H1 (cell line): Measurements from ENCODE around the gene TBL2. TPM values are rescaled to one million over a fixed set of nuclear protein-coding genes. Genes with fewer than 3 reads are reported as not detected.

Experiments used
- BCL11A ChIP-seq, 2 experiments: IDR thresholded peaks; one replicate each; pipeline ENCODE4 v1.6.1; 2011; ENCODE audit warnings: low read depth in 2 of 2, low read length in 2 of 2, mild to moderate bottlenecking in 2 of 2
- CREB1 ChIP-seq: IDR thresholded peaks from 2 replicates; pipeline ENCODE4 v1.6.1; 2012; ENCODE audit warnings: inconsistent platforms
- CTBP2 ChIP-seq: IDR thresholded peaks from 2 replicates; pipeline ENCODE4 v1.7.0; 2011; ENCODE audit warnings: borderline replicate concordance, mild to moderate bottlenecking, moderate library complexity, mixed read lengths, low read length; ENCODE audit not compliant: insufficient read depth, insufficient read length
- CTCF ChIP-seq, 3 experiments: IDR thresholded peaks; 1 replicate in 2 of 3; 2 replicates in 1 of 3; pipeline versions ENCODE4 v1.5.1 to v1.6.1; 2011; ENCODE audit warnings: low read length in 3 of 3, mild to moderate bottlenecking in 3 of 3, inconsistent platforms in 2 of 3, low read depth in 1 of 3, moderate library complexity in 1 of 3; ENCODE audit not compliant: insufficient read depth in 1 of 3; ENCODE audit errors: control extremely low read depth in 1 of 3
- GTF2F1 ChIP-seq: IDR thresholded peaks from 2 replicates; pipeline ENCODE4 v1.6.1; 2012; ENCODE audit warnings: low read depth, low read length, improper control_type of control experiment, borderline replicate concordance
- HDAC2 ChIP-seq, 2 experiments: fragments of 300-600 bp in 1 of 2; sonication (generic) in 1 of 2; IDR thresholded peaks; 2 replicates each; pipeline ENCODE4 v1.6.1; 2011 to 2012; ENCODE audit warnings: low read depth in 2 of 2, low read length in 2 of 2, mild to moderate bottlenecking in 2 of 2, moderate library complexity in 2 of 2, borderline replicate concordance in 1 of 2, inconsistent platforms in 1 of 2
- JUND ChIP-seq: IDR thresholded peaks from 2 replicates; pipeline ENCODE4 v1.6.1; 2011; ENCODE audit warnings: mild to moderate bottlenecking, improper control_type of control experiment, low read length
- KDM5A ChIP-seq: fragments of 200-600 bp; IDR thresholded peaks from 2 replicates; pipeline ENCODE4 v1.7.1; 2012; ENCODE audit warnings: mild to moderate bottlenecking, low read length, inconsistent platforms, mixed read lengths
- MAX ChIP-seq: IDR thresholded peaks from 2 replicates; pipeline ENCODE4 v1.6.1; 2012; ENCODE audit warnings: inconsistent platforms
- RAD21 ChIP-seq, 2 experiments: IDR thresholded peaks in 1 of 2; conservative IDR thresholded peaks in 1 of 2; 2 replicates each; pipeline ENCODE4 v1.6.1; 2011; ENCODE audit warnings: low read depth in 2 of 2, low read length in 2 of 2, improper control_type of control experiment in 1 of 2, inconsistent platforms in 1 of 2, mild to moderate bottlenecking in 1 of 2, moderate library complexity in 1 of 2
- RBBP5 ChIP-seq: IDR thresholded peaks from 2 replicates; pipeline ENCODE4 v1.7.1; 2012; ENCODE audit warnings: low read depth, mild to moderate bottlenecking, inconsistent platforms, low read length, moderate library complexity, borderline replicate concordance
- SIN3A ChIP-seq, 2 experiments: IDR thresholded peaks in 1 of 2; conservative IDR thresholded peaks in 1 of 2; 2 replicates each; pipeline ENCODE4 v1.6.1; 2011 to 2012; ENCODE audit warnings: low read length in 2 of 2, improper control_type of control experiment in 1 of 2, low read depth in 1 of 2, mild to moderate bottlenecking in 1 of 2
- SP4 ChIP-seq: IDR thresholded peaks from 2 replicates; pipeline ENCODE4 v1.6.1; 2012; ENCODE audit warnings: low read length, inconsistent platforms
- SRF ChIP-seq: IDR thresholded peaks from 2 replicates; pipeline ENCODE4 v1.6.1; 2011; ENCODE audit warnings: mild to moderate bottlenecking, low read depth, low read length, moderate library complexity
- SUZ12 ChIP-seq: fragments of 200-600 bp; sonication (generic); IDR thresholded peaks from 2 replicates; pipeline ENCODE4 v1.6.1; 2012; ENCODE audit warnings: mild to moderate bottlenecking, inconsistent platforms, low read length, moderate library complexity, mixed read lengths
- TAF7 ChIP-seq: optimal IDR thresholded peaks from 2 replicates; pipeline ENCODE3; 2011; ENCODE audit warnings: low read depth, mild to moderate bottlenecking, inconsistent platforms, low read length, moderate library complexity, borderline replicate concordance
- USF2 ChIP-seq: IDR thresholded peaks from 2 replicates; pipeline ENCODE4 v1.6.1; 2011; ENCODE audit warnings: low read length, improper control_type of control experiment
- polyA plus RNA-seq, 7 experiments: library from polyadenylated mRNA; depleted of rRNA in 3 of 7; stranded (reverse) in 5 of 7; unstranded in 2 of 7; fragments of >200 nt in 5 of 7; fragments of 200-250 nt in 2 of 7; gene quantifications; 1 replicate in 5 of 7; 2 replicates in 1 of 7; 4 replicates in 1 of 7; pipeline versions ENCODE4 v1.2.1 to v1.2.3, GENCODE V29; 2011 to 2013; ENCODE audit warnings: missing spikeins in 2 of 7, mixed read lengths in 2 of 7
- total RNA-seq: library from RNA; stranded (reverse); fragmentation: NEBNext Ultra II Directional; extraction: Animal tissue kit (Norgen Biotek cat#: 25700); gene quantifications from 2 replicates; pipeline ENCODE4 v1.2.1, GENCODE V29; 2021

Gene TBL2
- total and polyA plus RNA-seq, 2 of the 8 experiments (the other 6 are each of a cell fraction or from before 2014, with no cell fraction given): 25.8 to 29.7 TPM

- TF ChIP-seq RAD21 (IDR thresholded peaks at IDR 0.05 in 1 of 2, conservative IDR thresholded peaks at IDR 0.05 in 1 of 2; ENCODE audit: low read depth in 2 of 2, low read length in 2 of 2) (no peak), SP4 (no peak; the same call in none of the 2 replicates), KDM5A (no peak), HDAC2 (IDR thresholded peaks at IDR 0.05; ENCODE audit: borderline replicate concordance in 1 of 2, low read depth in 2 of 2, low read length in 2 of 2) (no peak), TAF7 (peak; percentile 90), CTBP2 (no peak), MAX (peak; percentile 51), RBBP5 (no peak), CTCF (IDR thresholded peaks at IDR 0.05; ENCODE audit: control extremely low read depth in 1 of 3, insufficient read depth in 1 of 3, low read depth in 1 of 3, low read length in 3 of 3) (no peak; a peak in 1 of 4 replicates), JUND (no peak), BCL11A (IDR thresholded peaks at IDR 0.05; ENCODE audit: low read depth in 2 of 2, low read length in 2 of 2) (no peak), SUZ12 (no peak), GTF2F1 (no peak), SRF (no peak), USF2 (no peak), SIN3A (conservative IDR thresholded peaks at IDR 0.05 in 1 of 2, IDR thresholded peaks at IDR 0.05 in 1 of 2; ENCODE audit: low read depth in 1 of 2, low read length in 2 of 2) (no peak; a peak in 1 of 4 replicates), CREB1 (no peak)
Measured at GRCh38 chr7:73578342-73579128, at the start of gene TBL2 (continued).
